GM19035 (cell line): ENCODE data around the gene CDH1.

Source experiments
- ATAC-seq: cut with Tn5 transposase; IDR thresholded peaks from one replicate; pipeline ENCODE4 v1.9.1; 2021; ENCODE audit not compliant: unreplicated experiment

CDH1 gene

GRCh38 chr16:68759062-68759461 lies 22.0 kb downstream of the CDH1 start:
- ATAC-seq = no peak

GRCh38 chr16:68760671-68761275 lies 23.7 kb downstream of the CDH1 start:
- peak; percentile 46 for ATAC-seq

GRCh38 chr16:68762996-68763756 lies 26.1 kb downstream of the CDH1 start:
- ATAC-seq = no peak

GRCh38 chr16:68764862-68765261 lies 27.8 kb downstream of the CDH1 start:
- ATAC-seq = no peak

- ATAC-seq = no peak
These were observed 30.5 kb downstream of the CDH1 start for GRCh38 chr16:68767581-68767980.

- no peak for ATAC-seq
These were observed 31.1 kb downstream of the CDH1 start for GRCh38 chr16:68768175-68768574.

- no peak for ATAC-seq
These were observed 31.7 kb downstream of the CDH1 start for GRCh38 chr16:68768771-68769170.

- ATAC-seq = no peak
These were observed 33.6 kb downstream of the CDH1 start for GRCh38 chr16:68770671-68771070.

GRCh38 chr16:68772030-68772681 lies 35.1 kb downstream of the CDH1 start:
- no peak for ATAC-seq

- ATAC-seq = no peak
These were observed 35.8 kb downstream of the CDH1 start for GRCh38 chr16:68772871-68773270.

- ATAC-seq = no peak
These were observed 38.0 kb downstream of the CDH1 start for GRCh38 chr16:68774982-68775634.

- peak; percentile 81 for ATAC-seq
These were observed 39.9 kb downstream of the CDH1 start for GRCh38 chr16:68776821-68777485.

- ATAC-seq = no peak
These were observed 41.6 kb downstream of the CDH1 start for GRCh38 chr16:68778551-68779231.

- ATAC-seq = no peak
These were observed 42.8 kb downstream of the CDH1 start for GRCh38 chr16:68779891-68780290.

GRCh38 chr16:68781784-68782183 lies 44.7 kb downstream of the CDH1 start:
- no peak for ATAC-seq

- ATAC-seq = peak; percentile 57
These were observed 45.4 kb downstream of the CDH1 start for GRCh38 chr16:68782198-68783174.

- ATAC-seq = no peak
These were observed 47.1 kb downstream of the CDH1 start for GRCh38 chr16:68784226-68784625.

GRCh38 chr16:68784721-68785120 lies 47.6 kb downstream of the CDH1 start:
- ATAC-seq = no peak

GRCh38 chr16:68785715-68786114 lies 48.6 kb downstream of the CDH1 start:
- ATAC-seq = no peak
